Retina (tissue), 1 donor: ENCODE measurements around the gene UPF2.

Experiments
- DNase-seq: peaks from one replicate; pipeline ENCODE4 v3.0.0-alpha.2; 2016

The UPF2 gene

GRCh38 chr10:11959966-11960365 is 82.6 kb downstream of the UPF2 start:
- no peak for DNase-seq

- no peak for DNase-seq
Observed at GRCh38 chr10:11958956-11959355, 83.7 kb downstream of the UPF2 start.

DNA sequence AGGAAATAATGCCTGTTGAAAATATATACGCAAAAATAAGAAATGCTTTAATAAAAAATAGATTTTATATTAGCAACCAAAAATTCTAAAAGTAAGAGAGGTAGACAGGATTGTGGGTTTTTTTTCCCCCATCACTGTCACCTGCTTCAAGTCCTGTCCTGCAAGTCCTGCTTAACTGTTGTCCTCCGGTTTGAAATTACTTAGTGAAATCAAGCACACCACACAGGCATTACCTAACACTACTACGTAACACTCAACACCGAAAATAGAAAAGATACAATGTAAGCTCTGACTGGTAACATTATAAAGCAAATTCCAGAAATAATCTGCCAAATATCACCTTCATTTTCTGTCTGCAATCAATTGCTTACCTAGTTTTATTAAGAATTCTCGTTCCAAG is 90.9 kb downstream of the UPF2 start:
- DNase-seq = no peak

DNA sequence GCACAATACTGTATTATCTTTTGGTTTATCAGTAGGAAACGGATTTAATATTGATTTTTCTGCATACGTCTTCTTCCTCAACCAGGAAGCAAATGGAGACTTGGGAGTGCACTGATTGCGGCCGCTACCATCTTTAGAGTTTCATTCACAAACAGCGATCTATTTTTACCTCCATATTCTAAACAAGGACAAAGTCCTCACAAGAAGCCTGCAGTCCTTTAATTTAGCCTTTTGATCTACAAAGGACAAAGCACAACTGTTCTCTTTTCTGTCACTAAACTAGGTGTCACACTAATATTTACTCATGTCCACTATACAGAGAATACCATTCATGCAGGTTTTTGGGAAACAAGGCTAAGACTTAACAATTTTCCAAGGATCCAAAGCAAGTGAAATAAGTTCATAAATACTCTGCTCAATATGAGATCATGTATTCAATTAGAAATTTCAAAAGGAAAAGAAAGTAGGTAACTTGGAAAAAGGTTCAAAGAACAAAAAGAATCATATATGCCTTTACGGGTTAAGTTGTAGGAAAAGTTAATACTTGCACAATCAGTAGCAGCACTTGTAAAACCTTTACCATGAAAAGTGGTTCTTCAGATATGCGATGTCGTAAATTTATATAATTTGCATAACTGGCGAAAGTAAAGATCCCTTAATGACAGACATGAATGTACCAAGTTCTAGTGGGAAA is 92.1 kb downstream of the UPF2 start:
- DNase-seq = no peak

DNA sequence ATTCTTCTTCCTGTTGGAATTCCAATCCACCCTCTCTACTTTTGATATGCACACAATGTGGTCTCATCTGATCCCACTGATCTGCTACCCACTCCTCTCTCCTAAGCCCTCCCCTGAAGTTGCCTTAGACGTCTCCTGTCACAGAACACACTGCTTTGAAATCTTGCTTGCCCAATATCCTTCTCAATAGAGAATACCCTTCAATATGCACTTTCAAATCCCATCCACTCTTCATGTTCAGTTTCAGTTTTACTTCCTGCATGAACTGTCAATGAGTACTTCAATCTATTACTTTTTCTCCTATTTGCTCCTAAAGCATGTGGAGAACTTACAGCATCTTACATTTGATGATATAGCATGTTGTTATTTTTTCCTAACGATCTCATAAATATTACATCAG is 93.5 kb downstream of the UPF2 start:
- DNase-seq = no peak

GRCh38 chr10:11946652-11947051 is 96.0 kb downstream of the UPF2 start:
- no peak for DNase-seq

- no peak for DNase-seq
Observed at GRCh38 chr10:11936389-11937152, 106.0 kb downstream of the UPF2 start.

DNA sequence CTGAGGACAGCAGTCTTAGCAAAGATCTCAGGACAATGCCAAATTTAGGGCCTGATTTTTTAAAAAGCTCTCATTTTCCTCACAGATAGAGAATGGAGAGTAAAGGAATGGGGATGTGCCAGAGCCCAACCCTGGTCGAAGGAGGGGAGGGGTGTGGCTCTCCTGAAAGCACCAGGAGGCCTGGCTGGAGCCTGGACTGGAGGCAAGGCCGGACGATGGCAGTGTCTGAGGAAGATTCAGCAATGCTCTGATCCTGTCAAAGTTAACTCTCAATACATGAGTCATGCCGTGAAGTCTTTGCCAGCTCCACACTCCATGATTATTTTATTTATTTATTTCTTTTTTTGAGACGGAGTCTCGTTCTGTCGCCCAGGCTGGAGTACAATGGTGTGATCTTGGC is 108.3 kb downstream of the UPF2 start:
- DNase-seq = no peak

DNA sequence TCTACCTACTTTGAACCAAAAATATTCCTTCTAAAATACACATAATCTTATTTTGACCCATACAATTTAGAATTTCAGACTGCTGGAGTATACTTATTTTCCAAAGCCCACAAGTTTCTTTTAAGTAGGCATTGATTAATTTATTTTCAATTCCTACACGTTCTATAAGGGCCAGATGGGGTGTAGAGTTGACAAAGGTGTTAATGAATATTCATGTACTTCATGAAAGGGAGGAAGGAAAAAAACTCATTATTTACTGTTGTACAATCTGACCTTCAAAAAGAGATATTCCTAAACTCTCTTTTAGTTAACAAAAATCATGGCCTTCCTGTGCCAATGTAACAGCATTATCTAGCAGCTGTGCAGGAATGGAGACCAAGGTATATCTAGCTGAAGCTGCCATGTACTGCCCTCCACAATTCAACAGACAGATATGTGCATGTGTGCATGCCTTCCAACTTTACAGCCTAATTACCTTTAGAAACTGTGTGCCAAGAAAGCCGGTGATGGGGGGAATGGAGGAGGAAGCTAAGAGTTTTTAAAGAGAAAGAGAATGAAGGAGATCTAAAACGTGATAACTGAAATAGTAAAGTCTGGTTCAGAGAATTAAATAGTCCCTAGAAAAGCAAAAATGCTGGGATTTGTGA is 108.9 kb downstream of the UPF2 start:
- no peak for DNase-seq

GRCh38 chr10:11931038-11931437 is 111.6 kb downstream of the UPF2 start:
- no peak for DNase-seq

- no peak for DNase-seq
Observed at GRCh38 chr10:11930312-11930978, 112.2 kb downstream of the UPF2 start.

DNA sequence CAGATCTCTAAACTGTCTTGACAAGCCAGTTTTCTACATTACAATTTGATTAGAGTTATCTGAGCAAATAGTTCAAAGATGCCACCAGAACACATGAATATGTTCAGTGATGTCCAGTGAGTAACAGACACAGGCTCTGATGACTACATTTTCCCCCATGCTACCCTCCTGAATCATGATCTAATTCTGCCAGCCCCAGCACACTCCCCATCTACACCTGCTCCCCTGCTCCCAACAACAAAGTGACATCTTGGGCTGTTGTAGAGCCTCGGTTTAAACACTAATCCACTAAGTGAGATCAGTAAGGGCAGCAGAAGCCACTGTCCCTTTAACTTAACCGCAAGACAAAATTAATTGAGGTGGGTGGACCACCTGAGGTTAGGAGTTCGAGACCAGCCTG is 114.9 kb downstream of the UPF2 start:
- DNase-seq = no peak

DNA sequence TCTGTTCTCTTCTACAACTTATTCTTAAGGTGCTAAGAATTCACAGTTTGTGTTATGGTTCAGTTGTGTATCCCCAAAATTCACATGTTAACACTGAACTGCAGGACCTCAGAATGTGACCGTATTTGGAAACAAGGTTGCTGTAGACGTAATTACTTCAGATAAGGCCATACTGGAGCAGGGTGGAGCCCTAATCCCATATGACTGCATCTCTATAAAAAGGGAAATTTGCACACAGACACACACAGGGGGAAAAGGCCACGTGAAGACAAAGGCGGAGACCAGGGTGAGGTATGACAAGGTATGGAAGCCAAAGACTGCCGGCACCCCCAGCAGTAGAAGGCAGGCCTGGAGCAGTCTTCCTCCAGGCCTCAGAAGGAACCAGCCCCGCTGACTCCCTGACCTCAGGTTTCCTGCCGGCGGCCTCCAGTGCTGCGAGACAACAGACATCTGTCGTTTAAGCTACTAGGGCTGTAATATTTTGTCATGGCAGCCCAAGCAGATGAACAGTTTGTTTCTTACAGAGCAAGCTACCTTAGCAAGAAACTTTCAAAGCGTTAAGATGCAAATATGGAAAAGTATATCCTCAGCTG is 120.7 kb downstream of the UPF2 start:
- no peak for DNase-seq

DNA sequence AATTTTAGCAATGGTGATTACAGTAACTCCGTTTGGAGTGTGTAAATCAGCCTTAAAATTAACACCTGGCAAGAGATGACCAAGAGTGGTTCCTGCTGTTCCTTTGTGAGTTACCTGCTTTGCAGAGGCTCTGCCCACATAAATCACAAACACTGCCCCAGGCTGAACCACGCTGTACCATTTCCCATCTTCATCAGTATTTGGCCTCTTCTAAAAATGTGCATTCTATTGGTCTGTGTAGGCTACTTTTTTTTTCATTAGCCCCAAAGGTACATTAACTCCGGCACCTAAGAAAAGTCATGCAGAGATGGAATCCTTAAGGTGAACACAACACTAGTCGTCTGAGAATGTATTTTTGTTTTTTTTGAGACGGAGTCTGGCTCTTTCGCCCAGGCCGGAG is 123.3 kb downstream of the UPF2 start:
- DNase-seq = no peak

DNA sequence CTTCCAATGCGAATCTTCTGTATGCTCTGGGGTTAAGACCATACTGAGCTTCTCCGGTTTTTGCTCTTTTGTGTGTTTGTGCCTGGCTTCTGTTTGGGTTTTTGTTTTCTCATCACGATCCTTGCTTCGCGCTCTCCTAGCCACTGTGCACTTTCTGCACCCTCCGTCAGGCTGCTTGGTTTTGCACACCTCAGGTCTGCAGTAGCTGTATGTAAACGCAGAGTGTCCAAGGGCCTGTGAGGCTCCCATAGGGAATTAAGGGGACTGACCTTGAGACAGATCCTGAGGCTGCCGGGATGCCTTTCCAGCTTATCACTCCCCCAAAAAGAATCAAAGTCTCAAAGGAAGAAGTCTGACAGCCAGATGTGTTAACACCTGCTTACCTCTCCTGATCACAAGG is 124.2 kb downstream of the UPF2 start:
- DNase-seq = no peak

DNA sequence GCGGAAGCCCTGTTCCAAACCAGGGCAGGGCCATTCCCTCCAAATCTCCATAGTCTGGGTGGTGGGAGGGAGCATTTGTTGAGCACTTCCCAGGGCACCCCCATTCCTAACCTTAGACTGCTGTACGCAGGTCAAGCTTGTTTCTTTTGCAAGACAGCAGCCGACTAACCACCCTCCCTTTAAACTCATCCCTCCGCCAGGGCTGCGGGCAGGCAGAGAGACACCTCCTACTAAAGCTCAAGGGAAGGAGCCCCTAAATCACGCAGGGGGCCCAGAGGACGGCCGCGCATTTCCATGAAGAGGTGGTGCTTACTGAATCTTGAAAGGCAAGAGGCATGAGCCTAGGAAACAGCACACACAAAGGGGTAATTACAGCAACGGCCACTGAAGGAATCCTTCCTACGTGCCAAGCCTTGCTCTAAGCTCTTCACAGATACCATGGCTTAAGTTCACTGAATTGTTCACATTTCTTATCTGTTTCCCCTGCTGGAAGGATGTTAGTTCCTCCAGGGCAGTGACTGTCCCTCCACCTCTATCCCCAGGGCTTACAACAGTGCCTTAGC is 129.4 kb downstream of the UPF2 start:
- DNase-seq = peak; percentile 70

DNA sequence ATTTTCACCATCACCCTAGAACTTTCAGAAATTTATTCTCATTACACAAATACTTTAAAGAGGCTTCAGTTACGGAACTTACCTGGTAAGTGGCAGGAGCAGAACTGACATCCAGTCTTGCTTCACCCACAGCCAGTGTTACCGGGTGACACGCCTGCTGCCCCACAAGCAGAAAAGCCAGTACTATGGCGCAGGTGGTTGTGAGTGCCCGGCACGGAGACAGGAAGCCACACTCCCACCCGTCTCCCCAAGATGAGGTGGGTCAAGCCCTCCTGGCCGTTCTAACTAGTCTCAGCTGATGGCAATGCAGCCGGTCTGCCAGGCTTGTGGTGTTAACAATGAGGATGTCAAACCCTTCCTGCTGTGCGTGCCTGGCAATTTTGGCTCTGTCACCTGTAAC is 132.5 kb downstream of the UPF2 start:
- DNase-seq = no peak

DNA sequence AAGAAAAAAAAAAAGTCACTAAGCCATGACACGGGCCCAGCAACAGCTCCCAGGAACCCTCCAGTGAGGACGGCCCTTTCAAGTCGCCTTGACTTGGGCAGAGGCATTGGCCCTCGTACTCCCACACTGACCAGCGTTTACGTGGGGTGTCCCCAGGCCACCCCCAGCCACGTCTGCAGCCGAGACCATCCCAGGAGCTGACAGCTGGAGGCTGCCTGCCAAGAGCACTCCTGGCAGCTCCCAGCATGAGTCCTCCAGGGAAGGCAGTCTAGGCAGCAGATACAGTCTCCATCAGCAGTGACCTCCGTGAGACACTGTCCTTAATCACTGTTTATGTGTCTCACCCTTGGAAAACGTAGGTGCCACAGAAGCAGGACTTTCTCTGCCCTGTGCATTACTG is 133.0 kb downstream of the UPF2 start:
- DNase-seq = no peak

- no peak for DNase-seq
Observed at GRCh38 chr10:11908991-11909390, 133.6 kb downstream of the UPF2 start.

DNA sequence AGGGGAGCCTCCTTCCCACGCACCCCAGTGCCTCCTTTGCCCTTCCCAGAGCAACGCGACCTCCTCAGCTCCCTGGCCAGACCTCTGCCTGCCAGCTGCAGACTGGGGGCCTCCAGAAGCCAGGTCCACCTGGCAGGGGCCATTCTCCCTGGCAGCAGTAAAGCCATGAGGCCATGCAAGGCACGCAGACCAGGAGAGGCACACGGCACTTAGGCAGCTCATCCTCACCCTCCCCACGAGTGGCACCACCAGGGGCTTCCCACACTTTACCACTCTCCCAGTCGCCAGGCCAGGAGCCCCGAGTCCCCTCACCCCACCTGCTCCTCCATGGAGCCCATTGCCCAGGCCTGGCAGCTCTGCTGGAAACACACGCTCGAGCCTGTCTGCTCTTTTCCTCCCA is 134.1 kb downstream of the UPF2 start:
- DNase-seq = no peak

- peak; percentile 19 for DNase-seq
Observed at GRCh38 chr10:11907914-11908313, 134.7 kb downstream of the UPF2 start.

DNA sequence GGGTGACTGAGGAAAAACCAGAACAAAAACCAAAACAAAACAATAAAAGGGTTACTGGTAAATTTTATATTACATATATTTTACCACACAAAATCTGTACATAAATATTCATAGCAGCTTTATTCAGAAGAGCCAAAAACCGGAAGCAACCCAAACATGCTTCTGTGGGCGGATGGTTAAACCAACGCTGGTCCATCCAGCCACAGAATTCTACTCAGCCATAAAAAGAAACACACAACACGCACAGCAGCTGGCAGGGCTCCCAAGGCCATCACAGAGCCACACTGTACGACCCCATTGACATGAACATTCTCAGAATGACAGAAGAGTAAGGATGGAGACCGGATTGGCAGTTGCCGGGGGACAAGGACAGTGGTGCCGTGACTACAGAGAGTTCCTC is 135.9 kb downstream of the UPF2 start:
- no peak for DNase-seq

DNA sequence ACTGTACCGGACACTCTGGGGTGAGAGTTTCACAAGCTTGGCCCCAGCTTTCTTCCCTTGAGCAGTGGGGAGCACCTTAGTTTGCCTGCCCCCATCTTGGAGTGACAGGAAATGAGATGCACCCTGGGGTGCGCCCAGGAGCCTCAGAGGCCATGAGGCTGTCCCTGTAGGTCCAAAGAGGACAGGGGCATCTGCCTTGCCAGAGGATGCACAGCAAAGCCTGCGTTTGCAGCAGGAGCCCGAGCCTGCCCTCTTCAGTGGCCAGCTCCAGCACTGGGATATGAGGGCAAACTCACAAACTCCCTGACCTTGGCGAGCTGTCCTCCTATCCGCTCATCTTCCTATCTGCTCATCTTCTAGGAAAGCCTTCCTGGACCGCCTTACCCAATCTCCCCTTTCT is 140.0 kb downstream of the UPF2 start:
- DNase-seq = no peak
